Left ventricle myocardium inferior (tissue), 1 donor: ENCODE measurements around the gene PAQR7. TPM values are rescaled to one million over a fixed set of nuclear protein-coding genes. Genes with fewer than 3 reads are reported as not detected.

Experiments
- DNase-seq: peaks from one replicate; pipeline ENCODE4 v3.0.0-alpha.2; 2020
- H3K27ac ChIP-seq: fragments of 200-600 bp; replicated peaks from 2 replicates; pipeline ENCODE4 v1.8.0; 2021
- H3K27me3 ChIP-seq: fragments of 200-600 bp; 2 replicates; pipeline ENCODE4 v1.8.0; 2021; ENCODE audit warnings: low read depth
- H3K36me3 ChIP-seq: fragments of 200-600 bp; 2 replicates; pipeline ENCODE4 v1.8.0; 2021
- H3K4me1 ChIP-seq: fragments of 200-600 bp; 2 replicates; pipeline ENCODE4 v1.8.0; 2021
- H3K4me3 ChIP-seq: fragments of 200-600 bp; 2 replicates; pipeline ENCODE4 v1.8.0; 2021; ENCODE audit warnings: mild to moderate bottlenecking, moderate library complexity
- H3K9me3 ChIP-seq: fragments of 200-600 bp; replicated peaks from 2 replicates; pipeline ENCODE4 v1.8.0; 2021
- CTCF ChIP-seq: fragments of 200-600 bp; IDR thresholded peaks from 2 replicates; pipeline ENCODE4 v1.8.0; 2021; ENCODE audit warnings: antibody characterized with exemption, mild to moderate bottlenecking, borderline replicate concordance
- intact Hi-C: fragments of 100-400 bp; cut with micrococcal nuclease; formaldehyde crosslinking; loops from one replicate; pipeline ENCODE4 v1.11.0; 2022
- total RNA-seq: library from RNA; stranded (reverse); fragmentation: NEBNext Ultra II Directional; extraction: Animal tissue kit (Norgen Biotek cat#: 25700); gene quantifications from one replicate; pipeline ENCODE4 v1.2.1, GENCODE V29; 2021
- donor health status: DM: no; HTN: yes; CAD: no; lungs with severe emphysema.

Gene PAQR7
- total RNA-seq, 1 donor from 2014 or later, result 1.9 TPM

- Histone ChIP-seq H3K4me3 (no peak overlapping the region), H3K36me3 (no peaks in the 10 kb centered on the region), H3K27ac (no peak overlapping the region), H3K27me3 (no peaks in the 10 kb centered on the region), H3K4me1 (peaks cover 16% of the 10 kb centered on the region), H3K9me3 (no peaks in the 10 kb centered on the region)
- no peak for TF ChIP-seq CTCF
- no peak for DNase-seq
- intact Hi-C loops, result no loop called here
These were observed 8.1 kb downstream of the PAQR7 start for GRCh38 chr1:25867210-25867991.

- Histone ChIP-seq H3K36me3 (no peaks in the 10 kb centered on the region), H3K27me3 (no peaks in the 10 kb centered on the region), H3K9me3 (no peaks in the 10 kb centered on the region), H3K27ac (no peak overlapping the region), H3K4me1 (peaks cover 5% of the 10 kb centered on the region), H3K4me3 (no peak overlapping the region)
- no peak for TF ChIP-seq CTCF
- DNase-seq, result no peak
- intact Hi-C loops, result no loop called here
These were observed 9.2 kb downstream of the PAQR7 start for GRCh38 chr1:25866288-25866687.

GRCh38 chr1:25864434-25864833, 11.1 kb downstream of the PAQR7 start:
- Histone ChIP-seq H3K9me3 (no peaks in the 10 kb centered on the region), H3K4me1 (peaks cover 14% of the 10 kb centered on the region), H3K27me3 (no peaks in the 10 kb centered on the region), H3K4me3 (no peak overlapping the region), H3K36me3 (no peaks in the 10 kb centered on the region), H3K27ac (no peak overlapping the region)
- no peak for TF ChIP-seq CTCF
- intact Hi-C loops, result no loop called here
- DNase-seq, result no peak

GRCh38 chr1:25863486-25864262, 11.8 kb downstream of the PAQR7 start:
- DNase-seq, result no peak
- H3K9me3 ChIP-seq, result no peaks in the 10 kb centered on the region
- peaks cover 19% of the 10 kb centered on the region for H3K4me1 ChIP-seq
- H3K4me3 ChIP-seq, result no peak overlapping the region
- no peaks in the 10 kb centered on the region for H3K36me3 ChIP-seq
- no peak overlapping the region for H3K27ac ChIP-seq
- no peaks in the 10 kb centered on the region for H3K27me3 ChIP-seq
- intact Hi-C loops, result no loop called here
- no peak for TF ChIP-seq CTCF

- Histone ChIP-seq H3K9me3 (no peaks in the 10 kb centered on the region), H3K27ac (no peak overlapping the region), H3K4me1 (peaks cover 24% of the 10 kb centered on the region), H3K27me3 (no peaks in the 10 kb centered on the region), H3K4me3 (no peak overlapping the region), H3K36me3 (no peaks in the 10 kb centered on the region)
- no peak for DNase-seq
- TF ChIP-seq CTCF, result no peak
- intact Hi-C loops, result no loop called here
These were observed 12.6 kb downstream of the PAQR7 start for GRCh38 chr1:25862785-25863485.
